MCF 10A (cell line): ENCODE data around the gene PTPRE. TPM values are rescaled to one million over a fixed set of nuclear protein-coding genes. Genes with fewer than 3 reads are reported as not detected.
A peak's percentile ranks its signal among the peaks of the same experiment; 100 is the strongest.

Experiments used
- BruUV-seq: library from RNA; stranded (reverse); fragments of 400-500 nt; replicated peaks from 2 replicates; lab custom pipeline; 2021; lab: Mats Ljungman, UMichigan
- CTCF ChIA-PET: fragments of 300-600 bp; sonication (Branson Sonifier 250); formaldehyde crosslinking; extraction: SDS; loops from one replicate; lab custom pipeline; 2021; ENCODE audit warnings: antibody characterized with exemption, inconsistent platforms; lab: Yijun Ruan, JAX
- POLR2A ChIA-PET: fragments of 300-600, 350-650 bp; sonication (Branson Sonifier 250); formaldehyde crosslinking; extraction: SDS; loops from one replicate; lab custom pipeline; 2020; ENCODE audit warnings: antibody characterized with exemption, inconsistent platforms; lab: Yijun Ruan, JAX
- DNase-seq: peaks from one replicate; pipeline ENCODE4 v3.0.0-alpha.2; 2018; ENCODE audit not compliant: unreplicated experiment
- H3K27ac Mint-ChIP-seq: one replicate; pipeline ENCODE4 v1.8.0; 2022; ENCODE audit warnings: mild to moderate bottlenecking, low read depth, mixed read lengths; ENCODE audit not compliant: unreplicated experiment
- H3K27me3 Mint-ChIP-seq: one replicate; pipeline ENCODE4 v1.8.0; 2022; ENCODE audit warnings: mixed read lengths; ENCODE audit not compliant: insufficient read depth, unreplicated experiment
- H3K36me3 Mint-ChIP-seq: one replicate; pipeline ENCODE4 v1.8.0; 2022; ENCODE audit warnings: mild to moderate bottlenecking, moderate library complexity, mixed read lengths; ENCODE audit not compliant: insufficient read depth, unreplicated experiment
- H3K4me1 Mint-ChIP-seq: one replicate; pipeline ENCODE4 v1.8.0; 2022; ENCODE audit warnings: mixed read lengths; ENCODE audit not compliant: insufficient read depth, unreplicated experiment
- H3K4me3 Mint-ChIP-seq: one replicate; pipeline ENCODE4 v1.8.0; 2022; ENCODE audit warnings: mild to moderate bottlenecking, moderate library complexity, mixed read lengths; ENCODE audit not compliant: unreplicated experiment
- H3K9me3 Mint-ChIP-seq: one replicate; pipeline ENCODE4 v1.8.0; 2022; ENCODE audit warnings: mixed read lengths; ENCODE audit not compliant: unreplicated experiment
- CTCF ChIP-seq: fragments of 200-600 bp; IDR thresholded peaks from one replicate; pipeline ENCODE4 v1.8.0; 2022; ENCODE audit warnings: antibody characterized with exemption, mild to moderate bottlenecking; ENCODE audit not compliant: unreplicated experiment
- intact Hi-C: fragments of 100-400 bp; cut with micrococcal nuclease; formaldehyde crosslinking; loops from 2 replicates; pipeline ENCODE4 v1.14.1; 2022
- total RNA-seq: library from RNA; stranded (reverse); gene quantifications from 2 replicates; pipeline ENCODE4 v1.2.3, GENCODE V29; 2022

Gene PTPRE
- total RNA-seq, 1 experiment from 2014 or later = 34.6 TPM

GRCh38 chr10:127993056-127993690 lies 86.3 kb downstream of the PTPRE start:
- Mint-ChIP-seq H3K36me3 (no peaks in the 10 kb centered on the region), H3K9me3 (no peaks in the 10 kb centered on the region), H3K4me3 (no peak overlapping the region), H3K4me1 (peaks cover 29% of the 10 kb centered on the region), H3K27me3 (no peaks in the 10 kb centered on the region), H3K27ac (no peak overlapping the region)
- no peak for DNase-seq
- no peak for TF ChIP-seq CTCF
- intact Hi-C loops = no loop called here
- no TSS peak for BruUV-seq
- POLR2A ChIA-PET = no interaction called here
- CTCF ChIA-PET = interaction anchor here (3.6 kb wide), 1 partner anchor 18 kb away, joined by 27 read pairs; no protein-coding TSS in a partner anchor

- no peak for TF ChIP-seq CTCF
- Mint-ChIP-seq H3K27me3 (no peaks in the 10 kb centered on the region), H3K4me1 (peaks cover 25% of the 10 kb centered on the region), H3K27ac (no peak overlapping the region), H3K9me3 (no peaks in the 10 kb centered on the region), H3K4me3 (no peak overlapping the region), H3K36me3 (peaks cover 6% of the 10 kb centered on the region)
- intact Hi-C loops = no loop called here
- DNase-seq = no peak
- ChIA-PET CTCF (interaction anchor here (1.5 to 2.2 kb wide), 2 partner anchors 14 to 90 kb away, joined by 7 read pairs; no protein-coding TSS in a partner anchor), POLR2A (no interaction called here)
- BruUV-seq = no TSS peak
Measured at GRCh38 chr10:127995939-127996338, 89.0 kb downstream of the PTPRE start.

GRCh38 chr10:127996586-127996985 lies 89.7 kb downstream of the PTPRE start:
- no TSS peak for BruUV-seq
- ChIA-PET CTCF (interaction anchor here (1.5 to 2.2 kb wide), 2 partner anchors 14 to 91 kb away, joined by 7 read pairs; no protein-coding TSS in a partner anchor), POLR2A (no interaction called here)
- H3K4me1 Mint-ChIP-seq = peaks cover 22% of the 10 kb centered on the region
- DNase-seq = no peak
- H3K9me3 Mint-ChIP-seq = no peaks in the 10 kb centered on the region
- H3K4me3 Mint-ChIP-seq = no peak overlapping the region
- H3K27ac Mint-ChIP-seq = peak overlapping the region; percentile 39
- TF ChIP-seq CTCF = no peak
- no peaks in the 10 kb centered on the region for H3K27me3 Mint-ChIP-seq
- H3K36me3 Mint-ChIP-seq = peaks cover 6% of the 10 kb centered on the region
- intact Hi-C loops = no loop called here

- ChIA-PET CTCF (interaction anchor here (1.5 to 2.2 kb wide), 3 partner anchors 13 to 91 kb away, joined by 6 to 7 read pairs (median 7); no protein-coding TSS in a partner anchor), POLR2A (no interaction called here)
- peaks cover 18% of the 10 kb centered on the region for H3K4me1 Mint-ChIP-seq
- H3K4me3 Mint-ChIP-seq = no peak overlapping the region
- no peak for DNase-seq
- BruUV-seq = no TSS peak
- peaks cover 6% of the 10 kb centered on the region for H3K36me3 Mint-ChIP-seq
- H3K27ac Mint-ChIP-seq = peak overlapping the region; percentile 39
- no peaks in the 10 kb centered on the region for H3K27me3 Mint-ChIP-seq
- TF ChIP-seq CTCF = no peak
- no peaks in the 10 kb centered on the region for H3K9me3 Mint-ChIP-seq
- intact Hi-C loops = no loop called here
Measured at GRCh38 chr10:127997271-127997670, 90.4 kb downstream of the PTPRE start.
